GM12874 (cell line): ENCODE results near the gene PLEKHA7.

Experiments used
- TF ChIP-seq, protein P1 (sequence below): IDR thresholded peaks from 2 replicates; pipeline ENCODE4 v1.5.1; 2011; ENCODE audit warnings: low read depth, mild to moderate bottlenecking, control low read depth, low read length, moderate library complexity; ENCODE audit not compliant: insufficient read depth

PLEKHA7 gene

DNA sequence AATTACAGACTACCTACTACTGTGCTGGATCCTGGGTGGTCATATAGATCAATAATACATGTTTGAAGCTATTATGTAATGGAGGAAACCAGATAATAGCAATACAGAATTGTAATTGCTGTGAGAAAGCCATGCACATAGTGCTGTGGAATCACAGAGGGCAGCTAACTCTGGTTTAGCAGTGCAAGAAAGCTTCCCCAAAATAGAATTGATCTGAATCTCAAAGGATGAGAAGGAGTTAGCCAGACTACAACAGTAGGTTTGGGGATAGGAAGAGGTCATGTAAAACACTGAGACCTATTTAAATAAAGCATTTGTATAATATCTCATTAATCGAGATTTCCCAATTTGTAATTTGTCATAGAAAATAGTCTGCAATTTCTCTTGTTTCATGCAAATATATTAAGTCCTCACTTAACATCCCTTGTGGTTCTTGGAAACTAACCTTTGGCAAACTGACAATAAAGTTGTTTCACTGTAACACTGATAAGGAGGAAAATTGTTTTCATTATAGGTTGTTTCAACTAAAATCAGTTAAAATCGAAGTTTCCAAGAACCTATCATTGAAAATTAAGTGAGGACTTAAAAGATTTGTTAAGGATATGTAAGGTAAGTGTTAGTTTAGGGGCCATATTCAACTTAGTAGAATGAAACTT lies 268.1 kb downstream of the PLEKHA7 start:
- TF ChIP-seq, protein P1, sequence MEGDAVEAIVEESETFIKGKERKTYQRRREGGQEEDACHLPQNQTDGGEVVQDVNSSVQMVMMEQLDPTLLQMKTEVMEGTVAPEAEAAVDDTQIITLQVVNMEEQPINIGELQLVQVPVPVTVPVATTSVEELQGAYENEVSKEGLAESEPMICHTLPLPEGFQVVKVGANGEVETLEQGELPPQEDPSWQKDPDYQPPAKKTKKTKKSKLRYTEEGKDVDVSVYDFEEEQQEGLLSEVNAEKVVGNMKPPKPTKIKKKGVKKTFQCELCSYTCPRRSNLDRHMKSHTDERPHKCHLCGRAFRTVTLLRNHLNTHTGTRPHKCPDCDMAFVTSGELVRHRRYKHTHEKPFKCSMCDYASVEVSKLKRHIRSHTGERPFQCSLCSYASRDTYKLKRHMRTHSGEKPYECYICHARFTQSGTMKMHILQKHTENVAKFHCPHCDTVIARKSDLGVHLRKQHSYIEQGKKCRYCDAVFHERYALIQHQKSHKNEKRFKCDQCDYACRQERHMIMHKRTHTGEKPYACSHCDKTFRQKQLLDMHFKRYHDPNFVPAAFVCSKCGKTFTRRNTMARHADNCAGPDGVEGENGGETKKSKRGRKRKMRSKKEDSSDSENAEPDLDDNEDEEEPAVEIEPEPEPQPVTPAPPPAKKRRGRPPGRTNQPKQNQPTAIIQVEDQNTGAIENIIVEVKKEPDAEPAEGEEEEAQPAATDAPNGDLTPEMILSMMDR = no peak

GRCh38 chr11:16744128-16744725 lies 270.0 kb downstream of the PLEKHA7 start:
- TF ChIP-seq, protein P1 = no peak

- TF ChIP-seq, protein P1 = no peak
These were observed 270.7 kb downstream of the PLEKHA7 start for GRCh38 chr11:16743478-16743877.

DNA sequence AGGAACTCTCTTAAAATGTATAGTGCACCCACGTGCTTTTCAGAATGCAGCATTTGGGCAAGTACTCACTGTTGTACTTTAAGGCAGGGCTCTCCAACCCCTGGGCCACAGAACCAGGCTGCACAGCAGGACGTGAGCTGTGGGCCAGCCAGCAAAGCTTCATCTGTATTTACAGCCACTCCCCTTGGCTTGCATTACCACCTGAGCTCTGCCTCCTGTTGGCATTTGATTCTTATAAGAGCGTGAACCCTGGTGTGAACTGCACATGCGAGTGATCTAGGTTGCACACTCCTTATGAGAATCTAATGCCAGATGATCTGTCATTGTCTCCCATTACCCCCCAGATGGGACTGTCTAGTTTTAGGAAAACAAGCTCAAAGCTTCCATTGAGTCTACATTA lies 272.7 kb downstream of the PLEKHA7 start:
- TF ChIP-seq, protein P1 = no peak

- TF ChIP-seq, protein P1 = no peak
These were observed 275.0 kb downstream of the PLEKHA7 start for GRCh38 chr11:16738947-16739815.

GRCh38 chr11:16738193-16738946 lies 275.8 kb downstream of the PLEKHA7 start, which contains the start of gene C11orf58:
TSS of gene C11orf58 (plus strand) at chr11:16738647. CDS start at chr11:16738779, 132 bp downstream.
- TF ChIP-seq, protein P1 = no peak
